HUES64 (cell line): ENCODE measurements around the gene MIPEP.

ENCODE experiments used
- H3K27ac ChIP-seq: 2 replicates; pipeline ENCODE4 v1.7.0; 2013; ENCODE audit warnings: low read depth, low read length, inconsistent platforms
- H3K27me3 ChIP-seq: 2 replicates; pipeline ENCODE4 v1.6.1; 2013; ENCODE audit warnings: mild to moderate bottlenecking, low read length; ENCODE audit not compliant: insufficient read depth
- H3K36me3 ChIP-seq: 2 replicates; pipeline ENCODE4 v1.6.1; 2013; ENCODE audit warnings: mild to moderate bottlenecking, low read length; ENCODE audit not compliant: insufficient read depth
- H3K4me1 ChIP-seq: 2 replicates; pipeline ENCODE4 v1.6.1; 2013; ENCODE audit warnings: mild to moderate bottlenecking, low read length, moderate library complexity; ENCODE audit not compliant: insufficient read depth
- H3K4me3 ChIP-seq: 2 replicates; pipeline ENCODE4 v1.5.1; 2013; ENCODE audit warnings: mild to moderate bottlenecking, low read length, moderate library complexity
- H3K9ac ChIP-seq: 2 replicates; pipeline ENCODE4 v1.6.1; 2013; ENCODE audit warnings: mild to moderate bottlenecking, low read depth, low read length
- H3K9me3 ChIP-seq: 2 replicates; pipeline ENCODE4 v1.6.1; 2013; ENCODE audit warnings: low read depth, low read length; ENCODE audit not compliant: insufficient read depth
- WGBS: fragments of 150-250, 120-280 bp; methylation state at CpG from one replicate; pipeline ENCODE4 v1.1.7; 2013; ENCODE audit warnings: missing lambda C conversion rate; 5-methylcytosine and 5-hydroxymethylcytosine counted together

Gene MIPEP

GRCh38 chr13:23744315-23744714 lies 144.9 kb downstream of the MIPEP start:
- Histone ChIP-seq H3K27me3 (no peaks in the 10 kb centered on the region), H3K4me1 (peaks cover 12% of the 10 kb centered on the region), H3K27ac (no peak overlapping the region), H3K4me3 (no peak overlapping the region), H3K9me3 (no peaks in the 10 kb centered on the region), H3K36me3 (no peaks in the 10 kb centered on the region), H3K9ac (no peak overlapping the region)

GRCh38 chr13:23743278-23744076 lies 145.7 kb downstream of the MIPEP start:
- Histone ChIP-seq H3K9ac (no peak overlapping the region), H3K27ac (no peak overlapping the region), H3K27me3 (no peaks in the 10 kb centered on the region), H3K4me3 (no peak overlapping the region), H3K36me3 (no peaks in the 10 kb centered on the region), H3K9me3 (no peaks in the 10 kb centered on the region), H3K4me1 (peaks cover 4% of the 10 kb centered on the region)
- 95% methylated on average over 8 of the region's 8 CpGs for WGBS

GRCh38 chr13:23741879-23742510 lies 147.2 kb downstream of the MIPEP start:
- H3K4me1 ChIP-seq = no peaks in the 10 kb centered on the region; the same call in 1 of the 2 replicates
- no peak overlapping the region for H3K9ac ChIP-seq
- WGBS = 49% methylated on average over 3 of the region's 4 CpGs
- H3K9me3 ChIP-seq = no peaks in the 10 kb centered on the region
- H3K36me3 ChIP-seq = no peaks in the 10 kb centered on the region
- no peaks in the 10 kb centered on the region for H3K27me3 ChIP-seq
- H3K4me3 ChIP-seq = no peak overlapping the region
- no peak overlapping the region for H3K27ac ChIP-seq

- no peak overlapping the region for H3K27ac ChIP-seq
- H3K36me3 ChIP-seq = no peaks in the 10 kb centered on the region
- peaks cover 5% of the 10 kb centered on the region; the same call in 1 of the 2 replicates for H3K4me1 ChIP-seq
- no peaks in the 10 kb centered on the region for H3K9me3 ChIP-seq
- no peak overlapping the region for H3K4me3 ChIP-seq
- H3K9ac ChIP-seq = no peak overlapping the region
- 90% methylated on average over 4 of the region's 4 CpGs for WGBS
- H3K27me3 ChIP-seq = no peaks in the 10 kb centered on the region
Observed at GRCh38 chr13:23740002-23740401, 149.2 kb downstream of the MIPEP start.

- H3K27me3 ChIP-seq = no peaks in the 10 kb centered on the region
Observed at GRCh38 chr13:23739596-23739995, 149.6 kb downstream of the MIPEP start.

GRCh38 chr13:23736541-23736940 lies 152.7 kb downstream of the MIPEP start:
- H3K4me1 ChIP-seq = 0 out of 2 replicates have a peak, but pooled peaks cover 5% of the 10 kb centered on the region
- H3K4me3 ChIP-seq = no peak overlapping the region
- H3K36me3 ChIP-seq = no peaks in the 10 kb centered on the region
- H3K27me3 ChIP-seq = no peaks in the 10 kb centered on the region
- no peak overlapping the region for H3K27ac ChIP-seq
- WGBS = 89% methylated on average over 5 of the region's 5 CpGs
- no peaks in the 10 kb centered on the region for H3K9me3 ChIP-seq
- no peak overlapping the region for H3K9ac ChIP-seq

More at GRCh38 chr13:23739596-23739995, 149.6 kb downstream of the MIPEP start:
- Histone ChIP-seq H3K27ac (no peak overlapping the region), H3K4me1 (peaks cover 5% of the 10 kb centered on the region; the same call in 1 of the 2 replicates), H3K9ac (no peak overlapping the region), H3K9me3 (no peaks in the 10 kb centered on the region), H3K36me3 (no peaks in the 10 kb centered on the region), H3K4me3 (no peak overlapping the region)
- 100% methylated on average over 3 of the region's 3 CpGs for WGBS

- WGBS = 93% methylated on average over 2 of the region's 2 CpGs
Observed at GRCh38 chr13:23735329-23735728, 153.9 kb downstream of the MIPEP start.

GRCh38 chr13:23731709-23732108 lies 157.5 kb downstream of the MIPEP start:
- H3K4me1 ChIP-seq = 0 out of 2 replicates have a peak, but pooled peaks cover 5% of the 10 kb centered on the region
- H3K36me3 ChIP-seq = peaks cover 2% of the 10 kb centered on the region; the same call in 1 of the 2 replicates
- H3K9ac ChIP-seq = no peak overlapping the region
- H3K9me3 ChIP-seq = no peaks in the 10 kb centered on the region
- no peaks in the 10 kb centered on the region for H3K27me3 ChIP-seq
- H3K4me3 ChIP-seq = no peak overlapping the region
- 93% methylated on average over 2 of the region's 3 CpGs for WGBS
- H3K27ac ChIP-seq = no peak overlapping the region

More at GRCh38 chr13:23735329-23735728, 153.9 kb downstream of the MIPEP start:
- no peak overlapping the region for H3K27ac ChIP-seq
- H3K27me3 ChIP-seq = no peaks in the 10 kb centered on the region
- no peaks in the 10 kb centered on the region for H3K36me3 ChIP-seq
- H3K4me1 ChIP-seq = 0 out of 2 replicates have a peak, but pooled peaks cover 5% of the 10 kb centered on the region
- H3K9ac ChIP-seq = no peak overlapping the region
- no peak overlapping the region for H3K4me3 ChIP-seq
- H3K9me3 ChIP-seq = no peaks in the 10 kb centered on the region

GRCh38 chr13:23730251-23730650 lies 158.9 kb downstream of the MIPEP start:
- 93% methylated on average over 6 of the region's 6 CpGs for WGBS
- Histone ChIP-seq H3K27ac (no peak overlapping the region), H3K4me3 (no peak overlapping the region), H3K9ac (no peak overlapping the region), H3K9me3 (no peaks in the 10 kb centered on the region), H3K27me3 (no peaks in the 10 kb centered on the region), H3K36me3 (peaks cover 2% of the 10 kb centered on the region; the same call in 1 of the 2 replicates), H3K4me1 (no peaks in the 10 kb centered on the region)

GRCh38 chr13:23729531-23729930 lies 159.7 kb downstream of the MIPEP start:
- no peaks in the 10 kb centered on the region for H3K4me1 ChIP-seq
- no peak overlapping the region for H3K27ac ChIP-seq
- H3K36me3 ChIP-seq = peaks cover 2% of the 10 kb centered on the region; the same call in 1 of the 2 replicates
- H3K27me3 ChIP-seq = no peaks in the 10 kb centered on the region
- H3K4me3 ChIP-seq = no peak overlapping the region
- H3K9me3 ChIP-seq = no peaks in the 10 kb centered on the region
- no peak overlapping the region for H3K9ac ChIP-seq

GRCh38 chr13:23728807-23729206 lies 160.4 kb downstream of the MIPEP start:
- WGBS = 96% methylated on average over 3 of the region's 3 CpGs
- Histone ChIP-seq H3K4me3 (no peak overlapping the region), H3K27me3 (no peaks in the 10 kb centered on the region), H3K9me3 (no peaks in the 10 kb centered on the region), H3K9ac (no peak overlapping the region), H3K4me1 (0 out of 2 replicates have a peak, but pooled peaks cover 4% of the 10 kb centered on the region), H3K36me3 (peaks cover 2% of the 10 kb centered on the region; the same call in 1 of the 2 replicates), H3K27ac (no peak overlapping the region)
